ENCODE measurements around the gene COL4A2.

COL4A2 gene

DNA sequence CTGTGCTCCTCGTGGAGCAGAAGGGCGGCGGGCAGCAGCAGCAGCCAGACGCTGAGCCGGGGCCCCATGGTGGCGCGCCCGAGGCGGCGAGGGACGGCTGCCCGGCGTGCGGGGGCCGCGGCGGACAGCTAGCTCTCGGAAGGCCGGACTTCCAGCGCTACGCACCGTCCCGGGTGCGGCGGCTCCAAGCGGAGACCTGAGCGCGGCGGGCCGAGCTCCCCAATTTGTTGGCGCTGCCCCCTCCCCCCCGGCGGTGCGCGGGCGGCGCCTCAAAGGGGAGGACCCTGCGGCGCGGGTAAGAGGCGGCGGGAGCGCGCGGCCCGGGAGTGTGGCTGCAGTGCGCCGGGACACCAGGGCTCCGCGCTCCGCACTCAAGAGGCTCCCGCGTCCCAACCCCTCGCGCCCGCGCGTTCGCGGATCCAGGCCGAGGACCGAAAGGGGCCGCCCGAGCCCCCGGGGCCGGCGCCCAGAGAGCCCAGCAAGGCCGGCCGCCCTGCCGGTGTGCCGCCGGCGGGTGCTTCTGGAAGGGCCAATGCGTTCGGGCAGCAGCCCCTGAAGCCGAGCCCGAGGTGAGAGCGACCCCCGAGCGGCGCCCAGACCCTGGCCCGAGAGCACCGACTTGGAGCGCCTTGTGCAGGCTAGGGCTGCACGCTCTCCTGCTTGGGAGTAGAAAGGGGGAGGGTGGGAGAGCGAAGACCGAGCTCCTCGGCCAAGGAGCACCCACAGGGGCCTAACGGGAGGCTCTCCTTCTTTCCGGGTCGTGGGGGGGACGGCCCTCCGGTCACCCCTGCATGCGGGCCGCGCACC lies at the start of gene COL4A2, which contains the start of gene COL4A1:
COL4A2 (plus strand) TSS at position 325 of the 807 bp plus-strand sequence. CDS start 620 bp downstream, outside the sequence.
COL4A1 (minus strand) TSS at position 198 of the 807 bp plus-strand sequence; CDS start at position 68, 130 bp downstream.
- no peak for DNase-seq

- DNase-seq, result no peak
Measured at GRCh38 chr13:110257408-110257807, 49.7 kb upstream of the COL4A2 start.

DNA sequence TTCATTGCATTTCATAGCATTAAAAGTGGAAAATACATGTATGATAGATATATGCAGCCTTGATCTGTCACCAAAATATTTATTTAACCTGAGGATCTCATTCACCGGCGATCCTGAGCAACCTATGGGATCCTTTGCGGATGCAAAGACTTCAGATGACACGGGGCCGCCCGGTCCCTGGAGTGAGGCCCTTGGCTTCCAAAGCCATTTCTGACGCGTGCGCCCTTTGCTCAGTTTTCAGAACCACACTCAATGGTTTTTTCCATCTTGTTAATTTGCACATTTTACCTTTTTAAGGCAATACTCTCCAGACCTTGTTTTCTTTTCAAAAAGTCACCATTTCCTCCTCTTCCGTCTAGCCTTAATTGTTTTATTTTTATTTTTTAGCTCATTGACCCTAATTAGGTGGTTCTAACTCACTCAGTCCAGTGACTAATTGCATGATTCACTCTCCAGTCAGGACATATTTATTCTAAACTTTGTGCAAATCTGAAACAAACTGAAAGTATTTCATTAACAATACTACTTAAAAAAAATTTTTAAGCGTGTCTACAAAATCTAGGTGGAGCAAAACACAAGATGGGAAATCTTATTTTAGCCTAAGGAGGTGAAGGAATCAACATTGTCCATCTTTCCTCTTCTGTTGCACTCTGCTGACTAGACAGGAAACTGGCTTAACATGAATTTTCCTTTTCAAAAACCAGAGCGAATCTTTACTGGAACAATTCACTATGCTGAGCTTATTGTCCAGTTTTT lies 48.0 kb upstream of the COL4A2 start:
- DNase-seq, result no peak

- DNase-seq, result no peak
Measured at GRCh38 chr13:110259651-110260050, 47.4 kb upstream of the COL4A2 start.

DNA sequence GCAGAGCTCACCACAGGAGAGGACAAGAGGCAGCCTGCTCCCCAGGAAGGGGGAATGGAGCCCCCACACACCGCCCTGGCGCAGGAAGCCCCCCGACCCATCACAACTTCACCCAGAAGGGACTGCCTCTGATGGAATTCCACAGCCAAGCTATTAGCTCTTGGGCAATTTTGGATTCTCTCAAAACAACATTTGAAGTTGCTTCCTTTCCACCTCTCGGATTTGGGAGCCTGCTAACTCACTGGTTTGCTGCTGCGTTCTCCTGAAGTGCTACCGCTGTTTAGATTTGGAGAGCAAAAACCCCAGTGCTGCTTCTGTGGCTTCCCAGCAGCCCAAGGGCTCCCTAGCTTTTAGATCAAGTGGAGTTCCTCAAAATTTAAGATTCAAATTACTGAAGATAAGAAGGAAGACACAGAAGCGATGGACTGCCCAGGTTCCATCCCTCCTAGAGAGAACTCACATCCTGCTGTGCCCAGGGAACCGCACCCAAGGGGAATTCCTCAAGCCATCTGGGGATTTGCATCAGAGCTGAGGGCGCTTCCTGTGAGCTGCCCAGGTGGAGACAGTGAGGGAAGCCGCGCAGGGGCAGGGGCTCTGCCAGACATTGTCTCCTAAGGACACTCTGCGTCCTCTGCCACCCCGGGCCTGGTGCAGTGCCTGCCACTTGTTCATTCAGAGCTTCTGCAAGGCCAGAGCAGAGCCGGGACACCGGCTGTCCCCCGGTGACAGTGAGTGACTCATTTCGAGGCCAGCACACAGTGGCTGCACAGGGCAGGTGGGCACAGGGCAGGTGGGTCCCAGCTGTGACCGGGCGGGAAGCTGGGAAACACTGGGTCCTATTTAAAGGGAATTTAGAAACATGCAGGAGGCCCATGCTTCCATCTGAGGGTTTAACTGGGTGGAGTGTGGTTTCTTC lies 45.7 kb upstream of the COL4A2 start:
- DNase-seq, result no peak

GRCh38 chr13:110262082-110262436 lies 45.0 kb upstream of the COL4A2 start:
- no peak for DNase-seq

GRCh38 chr13:110262508-110263291 lies 44.4 kb upstream of the COL4A2 start:
- no peak for DNase-seq

DNA sequence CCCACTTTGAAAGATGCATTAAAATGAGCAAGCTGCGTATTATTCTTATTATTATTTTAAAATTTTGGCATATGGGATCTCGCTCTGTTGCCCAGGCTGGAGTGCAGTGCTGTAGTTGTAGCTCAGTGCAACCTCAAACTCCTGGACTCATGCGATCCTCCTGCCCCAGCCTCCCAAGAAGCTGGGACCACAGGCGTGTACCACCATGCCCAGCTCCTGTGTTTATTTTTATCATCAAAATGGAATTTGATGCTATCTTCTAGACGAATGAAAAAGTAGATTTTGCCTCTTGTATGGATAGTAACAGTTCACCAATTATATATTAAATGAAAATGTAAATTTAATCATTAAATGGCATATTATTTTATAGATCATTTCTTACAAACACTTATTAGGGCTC lies 43.7 kb upstream of the COL4A2 start:
- no peak for DNase-seq

- no peak for DNase-seq
Measured at GRCh38 chr13:110263888-110264287, 43.2 kb upstream of the COL4A2 start.

GRCh38 chr13:110264685-110265275 lies 42.3 kb upstream of the COL4A2 start:
- no peak for DNase-seq

GRCh38 chr13:110265341-110265681 lies 41.8 kb upstream of the COL4A2 start:
- DNase-seq, result no peak

- DNase-seq, result no peak
Measured at GRCh38 chr13:110265682-110266430, 41.2 kb upstream of the COL4A2 start.

DNA sequence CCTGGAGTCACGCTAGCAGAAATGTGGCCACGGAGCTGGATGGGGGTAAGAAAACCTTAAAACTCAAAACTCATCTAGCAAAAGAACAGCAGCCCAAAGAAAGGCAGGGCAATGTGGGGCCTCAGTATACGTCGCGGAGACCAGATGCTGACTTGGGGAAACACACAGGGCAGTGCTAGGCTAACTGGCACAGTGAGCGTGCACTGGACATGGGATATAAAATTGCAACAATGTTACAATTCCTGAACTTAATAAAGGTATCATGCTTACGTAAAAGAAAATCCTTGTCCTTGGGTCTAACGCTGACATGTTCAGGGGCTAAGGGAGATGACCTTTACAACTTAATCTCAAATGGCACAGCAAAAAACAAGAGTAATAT lies 40.7 kb upstream of the COL4A2 start:
- no peak for DNase-seq

GRCh38 chr13:110266983-110267382 lies 40.1 kb upstream of the COL4A2 start:
- DNase-seq, result no peak

DNA sequence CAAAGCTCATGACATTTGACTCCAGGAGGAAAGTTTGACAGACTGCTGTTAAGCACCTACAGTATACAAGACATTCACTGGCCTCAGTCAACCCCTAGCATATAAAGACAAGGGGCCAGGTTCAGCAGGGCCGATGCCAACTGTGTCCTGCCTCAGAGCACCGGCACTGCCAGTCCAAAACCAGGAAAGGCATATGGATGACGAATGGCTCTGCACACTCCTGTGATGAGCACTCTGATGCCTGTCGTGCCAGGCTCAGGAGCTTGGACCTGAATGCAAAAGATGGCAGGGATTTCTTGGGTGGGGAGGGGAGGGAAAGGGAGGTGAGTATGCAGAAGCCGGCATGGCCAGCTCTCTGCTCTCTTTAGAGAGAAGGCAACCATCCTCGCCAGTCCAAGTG lies 39.0 kb upstream of the COL4A2 start:
- DNase-seq, result no peak

DNA sequence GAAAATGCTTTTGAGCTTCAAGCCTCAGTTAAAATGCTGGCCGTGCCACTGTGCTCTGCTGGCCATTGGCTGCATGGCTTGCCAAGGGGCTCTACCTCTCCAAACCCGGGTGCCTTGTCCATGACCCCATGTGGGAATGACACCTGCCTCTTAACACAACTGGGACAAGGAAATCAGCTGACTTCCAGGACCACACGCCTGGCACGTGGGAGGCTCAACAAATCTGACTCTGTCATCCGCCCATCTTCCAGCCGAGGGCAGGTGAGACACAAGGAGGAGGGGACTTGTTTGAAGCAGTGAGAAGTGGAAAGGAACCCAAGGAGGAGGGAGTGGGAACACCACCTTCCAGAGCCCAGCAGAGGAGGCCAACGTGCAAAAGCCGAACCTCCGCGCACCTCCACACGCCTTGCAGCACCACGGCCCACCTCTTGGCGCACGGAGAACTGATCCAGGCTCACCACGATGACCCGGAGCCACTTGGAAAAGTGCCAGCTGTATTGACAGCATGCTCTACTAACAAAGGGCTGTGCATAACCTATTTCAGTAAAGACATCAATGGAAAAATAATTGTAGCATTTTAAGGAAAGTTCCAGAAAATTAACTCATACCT lies 38.4 kb upstream of the COL4A2 start:
- DNase-seq, result no peak

GRCh38 chr13:110269509-110270185 lies 37.4 kb upstream of the COL4A2 start:
- DNase-seq, result no peak

DNA sequence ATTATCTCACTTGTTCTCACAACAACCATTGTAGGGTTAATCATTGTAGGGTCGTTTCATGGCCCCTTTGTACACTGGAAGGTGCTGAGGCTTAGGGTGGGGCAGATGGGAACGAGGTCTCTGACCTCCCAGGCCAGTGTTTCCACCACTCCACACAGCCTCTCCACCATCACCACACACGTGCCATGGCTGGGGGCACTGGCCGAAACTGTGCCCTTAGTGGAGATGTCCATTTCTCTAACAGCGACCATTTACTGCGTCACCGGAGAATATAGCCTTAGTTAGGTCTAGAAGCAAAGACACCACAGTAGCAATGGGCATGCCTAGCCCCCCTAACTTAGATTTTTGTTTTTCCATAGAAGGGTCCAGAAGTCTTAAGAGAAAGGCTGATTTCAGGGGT lies 36.6 kb upstream of the COL4A2 start:
- no peak for DNase-seq

DNA sequence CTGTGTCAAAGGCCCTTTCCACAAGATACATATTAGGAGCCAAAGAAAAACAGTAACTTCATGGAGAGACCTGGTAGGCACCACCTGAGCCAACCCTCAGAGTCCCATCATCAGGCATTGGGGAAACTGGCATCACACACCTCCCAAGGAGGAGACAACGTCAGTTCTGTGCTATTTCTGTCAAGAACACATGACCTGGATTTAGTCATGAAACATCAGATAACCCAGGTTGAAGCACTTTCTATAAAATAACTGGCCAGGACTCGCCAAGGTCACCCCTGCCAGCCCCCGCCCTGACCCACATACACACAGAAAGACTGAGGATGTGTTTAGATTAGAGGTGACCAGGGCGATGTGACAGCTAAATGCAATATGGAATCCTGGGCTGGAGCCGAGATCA lies 35.8 kb upstream of the COL4A2 start:
- DNase-seq, result no peak

GRCh38 chr13:110272227-110272626 lies 34.9 kb upstream of the COL4A2 start:
- no peak for DNase-seq
